ENCODE data around the gene NEU2. TPM values are rescaled to one million over a fixed set of nuclear protein-coding genes. Genes with fewer than 3 reads are reported as not detected.

NEU2 gene
- total RNA-seq, 3 donors from 2014 or later (not counting 1 experiment from before 2014, with no cell fraction given) = not detected

DNA sequence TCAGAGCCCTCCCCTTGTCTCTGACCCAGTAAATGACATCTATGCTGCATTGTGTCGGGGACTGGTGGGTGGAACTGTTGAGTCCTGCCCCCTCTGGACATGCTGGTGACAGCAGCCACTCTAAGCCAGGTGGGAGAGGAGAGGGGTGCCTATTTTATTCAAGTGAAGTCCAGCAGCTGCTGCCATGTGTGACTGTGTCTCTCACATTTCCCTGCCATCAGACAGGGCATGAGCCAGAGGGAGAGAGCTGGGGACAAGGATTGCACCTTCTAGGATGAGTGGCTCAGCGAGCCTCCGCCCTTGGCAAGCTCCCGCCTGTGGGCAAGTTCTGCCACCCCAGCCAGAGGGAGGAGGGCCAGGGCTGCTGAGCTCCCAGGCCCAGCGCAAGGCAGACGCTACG lies 33.1 kb upstream of the NEU2 start:
- no peaks in the 10 kb centered on the region for H3K36me3 ChIP-seq (ENCODE audit: control insufficient read depth, insufficient read depth, low read length)
- DNase-seq (no peak), ATAC-seq (no peak)
- intact Hi-C loops (cut with micrococcal nuclease) = no loop called here
- H3K9me3 ChIP-seq (ENCODE audit: control insufficient read depth, insufficient read depth, low read length) = no peaks in the 10 kb centered on the region
- no peaks in the 10 kb centered on the region for H3K4me1 ChIP-seq (ENCODE audit: control insufficient read depth, insufficient read depth, low read length)
- Mint-ChIP-seq H3K9me3 (no peaks in the 10 kb centered on the region), H3K4me3 (no peak overlapping the region), H3K4me1 (no peaks in the 10 kb centered on the region), H3K36me3 (no peaks in the 10 kb centered on the region), H3K27me3 (ENCODE audit: low read depth in 2 of 2) (peaks cover 0 to 6% of the 10 kb centered on the region in 2 donors), H3K27ac (no peak overlapping the region)
- 93% methylated on average over 7 of the region's 7 CpGs for WGBS (ENCODE audit: insufficient coverage)
- H3K27ac ChIP-seq (ENCODE audit: low read length) = no peak overlapping the region
- no peaks in the 10 kb centered on the region for H3K27me3 ChIP-seq (ENCODE audit: control insufficient read depth, insufficient read depth, low read length)
- no peak overlapping the region for H3K4me3 ChIP-seq (ENCODE audit: low read length)
- TF ChIP-seq, protein P1, sequence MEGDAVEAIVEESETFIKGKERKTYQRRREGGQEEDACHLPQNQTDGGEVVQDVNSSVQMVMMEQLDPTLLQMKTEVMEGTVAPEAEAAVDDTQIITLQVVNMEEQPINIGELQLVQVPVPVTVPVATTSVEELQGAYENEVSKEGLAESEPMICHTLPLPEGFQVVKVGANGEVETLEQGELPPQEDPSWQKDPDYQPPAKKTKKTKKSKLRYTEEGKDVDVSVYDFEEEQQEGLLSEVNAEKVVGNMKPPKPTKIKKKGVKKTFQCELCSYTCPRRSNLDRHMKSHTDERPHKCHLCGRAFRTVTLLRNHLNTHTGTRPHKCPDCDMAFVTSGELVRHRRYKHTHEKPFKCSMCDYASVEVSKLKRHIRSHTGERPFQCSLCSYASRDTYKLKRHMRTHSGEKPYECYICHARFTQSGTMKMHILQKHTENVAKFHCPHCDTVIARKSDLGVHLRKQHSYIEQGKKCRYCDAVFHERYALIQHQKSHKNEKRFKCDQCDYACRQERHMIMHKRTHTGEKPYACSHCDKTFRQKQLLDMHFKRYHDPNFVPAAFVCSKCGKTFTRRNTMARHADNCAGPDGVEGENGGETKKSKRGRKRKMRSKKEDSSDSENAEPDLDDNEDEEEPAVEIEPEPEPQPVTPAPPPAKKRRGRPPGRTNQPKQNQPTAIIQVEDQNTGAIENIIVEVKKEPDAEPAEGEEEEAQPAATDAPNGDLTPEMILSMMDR (IDR thresholded peaks at IDR 0.05) = no peak

DNA sequence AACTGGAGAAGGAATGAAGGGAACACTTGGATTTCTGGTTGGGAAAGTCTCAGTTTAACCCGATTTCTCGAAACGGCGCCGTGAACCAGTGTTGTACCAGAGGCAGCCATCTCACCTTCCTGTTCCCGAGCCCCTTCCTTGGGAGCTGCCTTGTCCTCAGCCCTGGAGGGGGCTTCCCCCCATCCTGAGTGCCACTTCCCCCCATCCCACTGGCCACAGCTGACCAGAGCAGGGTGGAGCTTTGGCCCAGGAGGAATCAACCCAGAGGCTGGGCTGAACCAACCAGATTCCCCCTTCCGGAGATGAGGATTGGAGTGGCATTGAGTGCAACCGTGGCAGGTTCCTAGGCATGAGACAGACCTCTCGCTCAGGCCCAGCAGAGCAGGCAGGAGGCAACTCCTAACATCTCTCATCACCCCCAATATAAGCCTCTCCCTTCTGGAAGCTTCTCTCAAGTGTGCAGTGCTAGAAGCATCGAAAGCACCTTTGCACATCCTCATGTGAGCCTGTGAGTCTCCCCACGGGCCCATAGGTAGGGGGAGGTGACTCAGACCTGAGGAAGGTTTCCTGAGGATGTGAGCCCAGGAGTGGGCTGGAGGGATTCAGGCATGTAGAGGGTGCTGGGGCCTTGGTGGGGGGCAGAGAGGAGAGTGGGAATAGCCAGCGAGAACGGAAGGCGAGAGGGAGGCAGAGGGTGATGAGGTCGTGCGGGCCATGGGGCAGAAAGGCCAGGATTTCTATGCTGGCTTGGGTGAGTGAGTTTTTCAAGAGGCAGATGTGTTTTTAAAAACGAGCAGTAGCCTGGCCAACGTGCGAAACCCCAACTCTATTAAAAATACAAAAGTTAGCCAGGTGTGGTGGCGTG lies 31.4 kb upstream of the NEU2 start:
- WGBS (ENCODE audit: insufficient coverage) = 94% methylated on average over 20 of the region's 20 CpGs
- DNase-seq = no peak
- intact Hi-C loops (cut with micrococcal nuclease) = no loop called here
- H3K9me3 Mint-ChIP-seq = no peaks in the 10 kb centered on the region
- no peak overlapping the region for H3K27ac Mint-ChIP-seq
- Histone ChIP-seq H3K4me1 (ENCODE audit: control insufficient read depth, insufficient read depth, low read length) (no peaks in the 10 kb centered on the region), H3K9me3 (ENCODE audit: control insufficient read depth, insufficient read depth, low read length) (no peaks in the 10 kb centered on the region), H3K4me3 (ENCODE audit: low read length) (no peak overlapping the region), H3K36me3 (ENCODE audit: control insufficient read depth, insufficient read depth, low read length) (no peaks in the 10 kb centered on the region), H3K27me3 (ENCODE audit: control insufficient read depth, insufficient read depth, low read length) (no peaks in the 10 kb centered on the region), H3K27ac (ENCODE audit: low read length) (no peak overlapping the region)
- no peak for ATAC-seq
- no peaks in the 10 kb centered on the region for H3K4me1 Mint-ChIP-seq
- no peaks in the 10 kb centered on the region for H3K36me3 Mint-ChIP-seq
- H3K27me3 Mint-ChIP-seq (ENCODE audit: low read depth in 2 of 2) = peaks cover 0 to 8% of the 10 kb centered on the region in 2 donors
- no peak overlapping the region for H3K4me3 Mint-ChIP-seq
- TF ChIP-seq, protein P1 (IDR thresholded peaks at IDR 0.05) = no peak

DNA sequence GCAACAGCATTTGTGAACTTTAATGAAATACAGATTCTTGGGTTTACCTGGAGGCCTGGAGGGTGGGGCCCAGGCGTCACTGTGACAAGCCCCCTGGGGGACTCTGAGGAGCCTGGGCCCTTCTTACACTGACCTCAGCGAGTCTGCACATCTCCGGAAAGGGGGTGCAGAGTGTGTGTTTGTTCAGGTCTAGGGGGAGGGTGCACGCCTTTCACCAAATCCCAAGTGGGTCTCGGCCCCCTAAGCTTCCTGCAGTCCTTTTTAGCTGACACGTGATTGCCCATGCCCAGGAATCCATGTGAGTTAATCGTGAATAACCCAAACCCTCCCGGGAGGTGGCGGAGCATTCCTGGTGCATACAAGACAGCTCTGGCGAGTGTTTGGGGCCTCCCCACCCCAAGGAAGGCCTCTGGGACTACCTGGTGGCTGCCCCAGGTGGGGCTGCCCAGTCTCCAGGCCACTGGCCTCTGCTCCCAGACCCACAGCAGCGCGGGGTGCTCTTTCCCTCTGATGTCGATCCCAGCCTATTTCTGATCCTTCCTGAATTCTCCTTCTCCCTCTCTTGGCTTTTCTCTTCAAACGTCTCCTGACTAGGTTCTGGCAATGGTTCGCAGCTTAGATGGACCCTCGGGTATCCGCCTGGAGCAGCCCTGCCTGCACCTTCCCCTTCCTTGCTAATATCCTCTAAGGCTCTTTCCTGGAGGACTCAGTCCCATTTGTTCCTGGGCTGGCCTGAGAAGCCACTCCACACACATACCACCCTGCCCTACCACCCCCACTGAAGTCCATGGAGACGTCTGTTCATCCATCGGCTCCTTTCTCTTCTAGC lies 29.4 kb upstream of the NEU2 start:
- no peaks in the 10 kb centered on the region for H3K4me1 ChIP-seq (ENCODE audit: control insufficient read depth, insufficient read depth, low read length)
- intact Hi-C loops (cut with micrococcal nuclease) = no loop called here
- Mint-ChIP-seq H3K27ac (no peak overlapping the region), H3K9me3 (no peaks in the 10 kb centered on the region), H3K4me3 (no peak overlapping the region), H3K27me3 (ENCODE audit: low read depth in 2 of 2) (peaks cover 0 to 5% of the 10 kb centered on the region in 2 donors), H3K36me3 (no peaks in the 10 kb centered on the region), H3K4me1 (no peaks in the 10 kb centered on the region)
- H3K4me3 ChIP-seq (ENCODE audit: low read length) = no peak overlapping the region
- no peaks in the 10 kb centered on the region for H3K36me3 ChIP-seq (ENCODE audit: control insufficient read depth, insufficient read depth, low read length)
- DNase-seq = no peak
- WGBS (ENCODE audit: insufficient coverage) = 90% methylated on average over 19 of the region's 19 CpGs
- no peak overlapping the region for H3K27ac ChIP-seq (ENCODE audit: low read length)
- no peak for ATAC-seq
- TF ChIP-seq, protein P1 (IDR thresholded peaks at IDR 0.05) = no peak
- H3K27me3 ChIP-seq (ENCODE audit: control insufficient read depth, insufficient read depth, low read length) = no peaks in the 10 kb centered on the region
- no peaks in the 10 kb centered on the region for H3K9me3 ChIP-seq (ENCODE audit: control insufficient read depth, insufficient read depth, low read length)
